K562 (cell line): ENCODE measurements around the gene MAP1LC3B2. TPM values are rescaled to one million over a fixed set of nuclear protein-coding genes. Genes with fewer than 3 reads are reported as not detected.

Experiments used
- ADNP ChIP-seq: fragments of 200-800 bp; sonication (Bioruptor generic); IDR thresholded peaks from 2 replicates; pipeline ENCODE4 v1.6.1; 2016; ENCODE audit warnings: missing genetic modification characterization, missing compliant biosample characterization
- ARID1B ChIP-seq: fragments of 450-650 bp; IDR thresholded peaks from 2 replicates; pipeline ENCODE4 v1.6.1; 2016; ENCODE audit warnings: antibody characterized with exemption, mild to moderate bottlenecking, inconsistent platforms
- CHCHD3 ChIP-seq: fragments of 250-450 bp; sonication (Bioruptor Pico); IDR thresholded peaks from 2 replicates; pipeline ENCODE4 v2.1.2; 2022; ENCODE audit warnings: mild to moderate bottlenecking
- DPF2 ChIP-seq: fragments of 450-650 bp; IDR thresholded peaks from 2 replicates; pipeline ENCODE4 v1.6.1; 2016
- FIP1L1 ChIP-seq: fragments of 200-400 bp; formaldehyde crosslinking; IDR thresholded peaks from 2 replicates; pipeline ENCODE4 v1.6.1; 2018; ENCODE audit warnings: mild to moderate bottlenecking, low read depth, low read length; ENCODE audit not compliant: poor library complexity, severe bottlenecking
- FOXK2 ChIP-seq, 2 experiments: fragments of 450-650 bp; IDR thresholded peaks in 1 of 2; conservative IDR thresholded peaks in 1 of 2; 2 replicates each; pipeline ENCODE4 v1.6.1; 2016; ENCODE audit warnings: low read depth in 2 of 2, mild to moderate bottlenecking in 1 of 2
- HEY1 ChIP-seq: fragments of 250-450 bp; sonication (Bioruptor Pico); IDR thresholded peaks from 2 replicates; pipeline ENCODE4 v1.5.0; 2020; ENCODE audit warnings: mild to moderate bottlenecking, moderate library complexity, borderline replicate concordance
- HNRNPUL1 ChIP-seq: fragments of 200-400 bp; formaldehyde crosslinking; IDR thresholded peaks from 2 replicates; pipeline ENCODE4 v1.6.1; 2017; ENCODE audit warnings: low read length
- LARP7 ChIP-seq: fragments of 450-650 bp; IDR thresholded peaks from 2 replicates; pipeline ENCODE4 v1.6.1; 2016
- MAFG ChIP-seq: fragments of 450-650 bp; conservative IDR thresholded peaks from 2 replicates; pipeline ENCODE4 v1.6.1; 2016; ENCODE audit warnings: missing genetic modification characterization, missing compliant biosample characterization
- MED1 ChIP-seq: sonication (generic); formaldehyde crosslinking; IDR thresholded peaks from 2 replicates; pipeline ENCODE4 v1.8.1; 2023; ENCODE audit warnings: missing genetic modification reagents, borderline replicate concordance
- PCBP2 ChIP-seq: fragments of 200-400 bp; formaldehyde crosslinking; IDR thresholded peaks from 2 replicates; pipeline ENCODE4 v1.6.1; 2018; ENCODE audit warnings: low read length, low read depth, mild to moderate bottlenecking, moderate library complexity; ENCODE audit not compliant: poor library complexity, severe bottlenecking
- PHF8 ChIP-seq: fragments of 200-600 bp; sonication (generic); IDR thresholded peaks from 2 replicates; pipeline ENCODE4 v1.6.1; 2012; ENCODE audit warnings: mixed run types, mild to moderate bottlenecking, inconsistent platforms, low read length, moderate library complexity, borderline replicate concordance
- SETDB1 ChIP-seq: IDR thresholded peaks from one replicate; pipeline ENCODE4 v1.6.1; 2012; ENCODE audit warnings: low read length, control low read depth, inconsistent platforms
- SMARCA4 ChIP-seq: fragments of 450-650 bp; IDR thresholded peaks from 2 replicates; pipeline ENCODE4 v1.6.1; 2016
- TAF1 ChIP-seq: IDR thresholded peaks from 2 replicates; pipeline ENCODE4 v1.6.1; 2011; ENCODE audit warnings: mild to moderate bottlenecking, low read length, moderate library complexity; ENCODE audit not compliant: insufficient read depth, control insufficient read depth, severe bottlenecking; ENCODE audit errors: extremely low read depth
- ZBTB1 ChIP-seq: sonication (generic); formaldehyde crosslinking; IDR thresholded peaks from 2 replicates; pipeline ENCODE4 v1.8.1; 2023; ENCODE audit warnings: missing genetic modification reagents, low read depth, mild to moderate bottlenecking, borderline replicate concordance
- ZFP36 ChIP-seq: fragments of 150-350 bp; IDR thresholded peaks from 2 replicates; pipeline ENCODE4 v1.6.1; 2018; ENCODE audit warnings: low read length, low read depth; ENCODE audit not compliant: partially characterized antibody
- ZNF24 ChIP-seq: fragments of 450-650 bp; IDR thresholded peaks from 2 replicates; pipeline ENCODE4 v1.6.1; 2016
- ZNF316 ChIP-seq: fragments of 450-650 bp; IDR thresholded peaks from 2 replicates; pipeline ENCODE4 v1.6.1; 2016
- polyA plus RNA-seq, 8 experiments: library from polyadenylated mRNA; depleted of rRNA in 4 of 8; stranded (reverse) in 5 of 8; unstranded in 3 of 8; fragments of >200 nt; fragmentation: Nextera tagmentation in 2 of 8; fragmentation: Illumina TruSeq in 1 of 8; extraction: Ambion mirVana in 2 of 8; extraction: Trizol in 1 of 8; gene quantifications; 2 replicates each; pipeline versions ENCODE4 v1.2.1 to v1.2.3, GENCODE V29; 2011 to 2014; ENCODE audit warnings: inconsistent platforms in 1 of 8, missing spikeins in 1 of 8
- total RNA-seq, 7 experiments: library from RNA; depleted of rRNA in 6 of 7; stranded (reverse); fragments of >200 nt in 6 of 7; fragmentation: Illumina TruSeq in 2 of 7; extraction: Trizol in 2 of 7; gene quantifications; 2 replicates each; pipeline versions ENCODE4 v1.2.1 to v1.2.3, GENCODE V29; 2011 to 2021; ENCODE audit warnings: low replicate concordance in 1 of 7
- TF ChIP-seq, protein P1 (sequence below): fragments of 450-650 bp; IDR thresholded peaks from 2 replicates; pipeline ENCODE4 v1.6.1; 2018; ENCODE audit not compliant: partially characterized antibody
- TF ChIP-seq, protein P2 (sequence below): fragments of 250-450 bp; sonication (Bioruptor Pico); IDR thresholded peaks from 2 replicates; pipeline ENCODE4 v1.8.0; 2022; ENCODE audit warnings: moderate library complexity, mild to moderate bottlenecking, inconsistent platforms
- TF ChIP-seq, protein P3 (sequence below): fragments of 250-450 bp; sonication (Bioruptor Pico); IDR thresholded peaks from 2 replicates; pipeline ENCODE4 v1.8.0; 2021; ENCODE audit warnings: mild to moderate bottlenecking, moderate library complexity
- TF ChIP-seq, protein P4 (sequence below), 2 experiments: fragments of 450-650 bp in 1 of 2; sonication (generic) in 1 of 2; formaldehyde crosslinking; conservative IDR thresholded peaks; 2 replicates each; pipeline versions ENCODE4 v1.4.0 to v1.8.1; 2020 to 2022; ENCODE audit warnings: mild to moderate bottlenecking in 1 of 2, missing genetic modification reagents in 1 of 2

The MAP1LC3B2 gene
- total and polyA plus RNA-seq, 9 of the 15 experiments (the other 6 are each of a cell fraction or from before 2014, with no cell fraction given): 0.53 to 2.8 (median 0.76) TPM; not detected in 2

DNA sequence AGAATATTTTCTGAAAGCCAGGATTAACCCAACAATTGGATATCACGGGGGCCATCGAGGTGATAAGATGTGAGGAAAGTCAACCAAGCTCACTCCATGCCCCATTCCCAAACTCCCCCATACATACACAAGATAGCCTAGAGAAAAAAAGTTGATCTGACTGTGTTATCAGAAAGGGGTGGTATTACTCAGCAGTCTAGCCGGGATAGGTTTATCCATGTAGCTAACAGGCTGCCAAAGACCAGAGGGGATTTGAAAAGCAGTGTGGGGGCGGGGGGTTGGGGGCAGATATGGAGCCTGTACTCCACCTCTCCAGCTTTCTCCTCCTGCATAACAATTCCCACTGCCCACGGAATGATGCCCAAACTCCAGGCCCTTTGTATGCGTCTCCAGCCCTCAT lies 13.2 kb upstream of the MAP1LC3B2 start (continued):
- TF ChIP-seq, protein P1, sequence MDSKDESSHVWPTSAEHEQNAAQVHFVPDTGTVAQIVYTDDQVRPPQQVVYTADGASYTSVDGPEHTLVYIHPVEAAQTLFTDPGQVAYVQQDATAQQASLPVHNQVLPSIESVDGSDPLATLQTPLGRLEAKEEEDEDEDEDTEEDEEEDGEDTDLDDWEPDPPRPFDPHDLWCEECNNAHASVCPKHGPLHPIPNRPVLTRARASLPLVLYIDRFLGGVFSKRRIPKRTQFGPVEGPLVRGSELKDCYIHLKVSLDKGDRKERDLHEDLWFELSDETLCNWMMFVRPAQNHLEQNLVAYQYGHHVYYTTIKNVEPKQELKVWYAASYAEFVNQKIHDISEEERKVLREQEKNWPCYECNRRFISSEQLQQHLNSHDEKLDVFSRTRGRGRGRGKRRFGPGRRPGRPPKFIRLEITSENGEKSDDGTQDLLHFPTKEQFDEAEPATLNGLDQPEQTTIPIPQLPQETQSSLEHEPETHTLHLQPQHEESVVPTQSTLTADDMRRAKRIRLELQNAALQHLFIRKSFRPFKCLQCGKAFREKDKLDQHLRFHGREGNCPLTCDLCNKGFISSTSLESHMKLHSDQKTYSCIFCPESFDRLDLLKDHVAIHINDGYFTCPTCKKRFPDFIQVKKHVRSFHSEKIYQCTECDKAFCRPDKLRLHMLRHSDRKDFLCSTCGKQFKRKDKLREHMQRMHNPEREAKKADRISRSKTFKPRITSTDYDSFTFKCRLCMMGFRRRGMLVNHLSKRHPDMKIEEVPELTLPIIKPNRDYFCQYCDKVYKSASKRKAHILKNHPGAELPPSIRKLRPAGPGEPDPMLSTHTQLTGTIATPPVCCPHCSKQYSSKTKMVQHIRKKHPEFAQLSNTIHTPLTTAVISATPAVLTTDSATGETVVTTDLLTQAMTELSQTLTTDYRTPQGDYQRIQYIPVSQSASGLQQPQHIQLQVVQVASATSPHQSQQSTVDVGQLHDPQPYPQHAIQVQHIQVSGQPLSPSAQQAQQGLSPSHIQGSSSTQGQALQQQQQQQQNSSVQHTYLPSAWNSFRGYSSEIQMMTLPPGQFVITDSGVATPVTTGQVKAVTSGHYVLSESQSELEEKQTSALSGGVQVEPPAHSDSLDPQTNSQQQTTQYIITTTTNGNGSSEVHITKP: peak; percentile 47
- TF ChIP-seq, protein P2, sequence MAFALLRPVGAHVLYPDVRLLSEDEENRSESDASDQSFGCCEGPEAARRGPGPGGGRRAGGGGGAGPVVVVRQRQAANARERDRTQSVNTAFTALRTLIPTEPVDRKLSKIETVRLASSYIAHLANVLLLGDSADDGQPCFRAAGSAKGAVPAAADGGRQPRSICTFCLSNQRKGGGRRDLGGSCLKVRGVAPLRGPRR: no peak
- TF ChIP-seq SMARCA4: peak; percentile 55; the same call in 1 of the 2 replicates
- TF ChIP-seq ZNF24: no peak
- 0 out of 2 replicates have a peak, but pooled peaks have one; percentile 37 for TF ChIP-seq ZNF316
- no peak for TF ChIP-seq MED1 (CRISPR knock-in tag)
- TF ChIP-seq FOXK2 (conservative IDR thresholded peaks at IDR 0.05 in 1 of 2, IDR thresholded peaks at IDR 0.05 in 1 of 2; ENCODE audit: low read depth in 2 of 2): no peak
- no peak for TF ChIP-seq LARP7
- no peak for TF ChIP-seq FIP1L1
- no peak for TF ChIP-seq PHF8
- TF ChIP-seq CHCHD3 (CRISPR knock-in tag): no peak
- no peak for TF ChIP-seq SETDB1
- TF ChIP-seq, protein P3, sequence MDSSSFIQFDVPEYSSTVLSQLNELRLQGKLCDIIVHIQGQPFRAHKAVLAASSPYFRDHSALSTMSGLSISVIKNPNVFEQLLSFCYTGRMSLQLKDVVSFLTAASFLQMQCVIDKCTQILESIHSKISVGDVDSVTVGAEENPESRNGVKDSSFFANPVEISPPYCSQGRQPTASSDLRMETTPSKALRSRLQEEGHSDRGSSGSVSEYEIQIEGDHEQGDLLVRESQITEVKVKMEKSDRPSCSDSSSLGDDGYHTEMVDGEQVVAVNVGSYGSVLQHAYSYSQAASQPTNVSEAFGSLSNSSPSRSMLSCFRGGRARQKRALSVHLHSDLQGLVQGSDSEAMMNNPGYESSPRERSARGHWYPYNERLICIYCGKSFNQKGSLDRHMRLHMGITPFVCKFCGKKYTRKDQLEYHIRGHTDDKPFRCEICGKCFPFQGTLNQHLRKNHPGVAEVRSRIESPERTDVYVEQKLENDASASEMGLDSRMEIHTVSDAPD (CRISPR knock-in tag): no peak
- peak; percentile 68 for TF ChIP-seq DPF2
- TF ChIP-seq ARID1B: peak; percentile 43; the same call in 1 of the 2 replicates
- no peak for TF ChIP-seq ZFP36
- TF ChIP-seq PCBP2: no peak
- no peak for TF ChIP-seq TAF1
- no peak for TF ChIP-seq HNRNPUL1
- TF ChIP-seq MAFG (tag): peak; percentile 48
- TF ChIP-seq HEY1: no peak
- TF ChIP-seq, protein P4, sequence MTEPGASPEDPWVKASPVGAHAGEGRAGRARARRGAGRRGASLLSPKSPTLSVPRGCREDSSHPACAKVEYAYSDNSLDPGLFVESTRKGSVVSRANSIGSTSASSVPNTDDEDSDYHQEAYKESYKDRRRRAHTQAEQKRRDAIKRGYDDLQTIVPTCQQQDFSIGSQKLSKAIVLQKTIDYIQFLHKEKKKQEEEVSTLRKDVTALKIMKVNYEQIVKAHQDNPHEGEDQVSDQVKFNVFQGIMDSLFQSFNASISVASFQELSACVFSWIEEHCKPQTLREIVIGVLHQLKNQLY (CRISPR knock-in tag; conservative IDR thresholded peaks at IDR 0.05): no peak
- TF ChIP-seq ZBTB1 (CRISPR knock-in tag): no peak
- no peak for TF ChIP-seq ADNP (tag)
